Measurements from ENCODE around the gene TTC9B.

Gene TTC9B

GRCh38 chr19:40228346-40228745 is 10.2 kb upstream of the TTC9B start:
- Histone ChIP-seq H3K27me3 (ENCODE audit: insufficient read depth, poor library complexity, severe bottlenecking) (peaks cover 28% of the 10 kb centered on the region), H3K27ac (ENCODE audit: poor library complexity, severe bottlenecking) (no peak overlapping the region), H3K9me3 (ENCODE audit: severe bottlenecking) (no peaks in the 10 kb centered on the region), H3K4me1 (ENCODE audit: insufficient read depth, poor library complexity, severe bottlenecking) (no peaks in the 10 kb centered on the region), H3K36me3 (ENCODE audit: low read depth) (no peaks in the 10 kb centered on the region), H3K4me3 (ENCODE audit: severe bottlenecking) (no peak overlapping the region)
- TF ChIP-seq CTCF (IDR thresholded peaks at IDR 0.05; ENCODE audit: poor library complexity, severe bottlenecking), result no peak
- DNase-seq (ENCODE audit: low spot score) (no peak), ATAC-seq (ENCODE audit: low read depth) (no peak)

- Histone ChIP-seq H3K27ac (ENCODE audit: poor library complexity, severe bottlenecking) (no peak overlapping the region), H3K36me3 (ENCODE audit: low read depth) (no peaks in the 10 kb centered on the region), H3K9me3 (ENCODE audit: severe bottlenecking) (no peaks in the 10 kb centered on the region), H3K4me3 (ENCODE audit: severe bottlenecking) (no peak overlapping the region), H3K4me1 (ENCODE audit: insufficient read depth, poor library complexity, severe bottlenecking) (no peaks in the 10 kb centered on the region), H3K27me3 (ENCODE audit: insufficient read depth, poor library complexity, severe bottlenecking) (peaks cover 28% of the 10 kb centered on the region)
- no peak for TF ChIP-seq CTCF (IDR thresholded peaks at IDR 0.05; ENCODE audit: poor library complexity, severe bottlenecking)
- ATAC-seq (ENCODE audit: low read depth), result no peak
- DNase-seq (ENCODE audit: low spot score), result no peak
Observed at GRCh38 chr19:40225440-40226305, 7.5 kb upstream of the TTC9B start.

- peaks cover 28% of the 10 kb centered on the region for H3K27me3 ChIP-seq (ENCODE audit: insufficient read depth, poor library complexity, severe bottlenecking)
- H3K9me3 ChIP-seq (ENCODE audit: severe bottlenecking), result no peaks in the 10 kb centered on the region
- ATAC-seq (ENCODE audit: low read depth) (no peak), DNase-seq (ENCODE audit: low spot score) (peak; percentile 60)
- no peak for TF ChIP-seq CTCF (IDR thresholded peaks at IDR 0.05; ENCODE audit: poor library complexity, severe bottlenecking)
- no peak overlapping the region for H3K27ac ChIP-seq (ENCODE audit: poor library complexity, severe bottlenecking)
- H3K4me1 ChIP-seq (ENCODE audit: insufficient read depth, poor library complexity, severe bottlenecking), result no peaks in the 10 kb centered on the region
- H3K4me3 ChIP-seq (ENCODE audit: severe bottlenecking), result no peak overlapping the region
- no peaks in the 10 kb centered on the region for H3K36me3 ChIP-seq (ENCODE audit: low read depth)
Observed at GRCh38 chr19:40224342-40225150, 6.4 kb upstream of the TTC9B start.

- peaks cover 39% of the 10 kb centered on the region for H3K27me3 ChIP-seq (ENCODE audit: insufficient read depth, poor library complexity, severe bottlenecking)
- no peaks in the 10 kb centered on the region for H3K4me1 ChIP-seq (ENCODE audit: insufficient read depth, poor library complexity, severe bottlenecking)
- H3K4me3 ChIP-seq (ENCODE audit: severe bottlenecking), result peak overlapping the region; percentile 11
- ATAC-seq (ENCODE audit: low read depth), result peak; percentile 43
- no peaks in the 10 kb centered on the region for H3K9me3 ChIP-seq (ENCODE audit: severe bottlenecking)
- H3K27ac ChIP-seq (ENCODE audit: poor library complexity, severe bottlenecking), result no peak overlapping the region
- no peaks in the 10 kb centered on the region for H3K36me3 ChIP-seq (ENCODE audit: low read depth)
- TF ChIP-seq CTCF (IDR thresholded peaks at IDR 0.05; ENCODE audit: poor library complexity, severe bottlenecking), result no peak
- DNase-seq (ENCODE audit: low spot score), result peak; percentile 81
Observed at GRCh38 chr19:40223135-40223822, 5.1 kb upstream of the TTC9B start.

Data from RWPE2 (cell line).